CD4-positive, alpha-beta T cell (primary cell): ENCODE results near the gene VPS37D. TPM values are rescaled to one million over a fixed set of nuclear protein-coding genes. Genes with fewer than 3 reads are reported as not detected.
A peak's percentile ranks its signal among the peaks of the same experiment; 100 is the strongest.

Experiments used
- ATAC-seq: fragments of 200-7000 bp; cut with Tn5 transposase; one replicate; pipeline ENCODE4 v1.10.0; 2022; ENCODE audit warnings: mild to moderate bottlenecking; ENCODE audit not compliant: poor library complexity
- CTCF ChIA-PET: fragments of 350-600 bp; sonication (Branson Sonifier 250); formaldehyde crosslinking; loops from one replicate; lab custom pipeline; 2021; ENCODE audit warnings: antibody characterized with exemption, inconsistent platforms; lab: Charles Lee
- POLR2A ChIA-PET: fragments of 350-600 bp; sonication (Branson Sonifier 250); formaldehyde crosslinking; loops from one replicate; lab custom pipeline; 2021; ENCODE audit warnings: antibody characterized with exemption, inconsistent platforms; lab: Charles Lee
- DNase-seq, 14 experiments: peaks; one replicate each; pipeline ENCODE4 v3.0.0-alpha.2; 2013 to 2020; ENCODE audit warnings: mixed read lengths in 2 of 14
- H3K27ac ChIP-seq, 2 donors: one replicate each; pipeline versions ENCODE4 v1.5.1 to v1.7.0; 2013; ENCODE audit warnings: low read length in 2 of 2, low read depth in 1 of 2, mild to moderate bottlenecking in 1 of 2
- H3K27me3 ChIP-seq, 2 experiments: 1 replicate in 1 of 2; 2 replicates in 1 of 2; pipeline versions ENCODE4 v1.6.1 to v1.7.0; 2013; ENCODE audit warnings: low read length in 2 of 2, control low read depth in 1 of 2, mild to moderate bottlenecking in 1 of 2, moderate library complexity in 1 of 2; ENCODE audit not compliant: insufficient read depth in 2 of 2, control insufficient read depth in 1 of 2
- H3K36me3 ChIP-seq: one replicate; pipeline ENCODE4 v1.6.1; 2013; ENCODE audit warnings: low read length, control low read depth; ENCODE audit not compliant: insufficient read depth
- H3K4me1 ChIP-seq: one replicate; pipeline ENCODE4 v1.6.1; 2013; ENCODE audit warnings: low read length, control low read depth; ENCODE audit not compliant: insufficient read depth
- H3K4me3 ChIP-seq: one replicate; pipeline ENCODE4 v1.5.1; 2013; ENCODE audit warnings: mild to moderate bottlenecking, low read length, moderate library complexity
- H3K9me3 ChIP-seq, 2 experiments: 1 replicate in 1 of 2; 2 replicates in 1 of 2; pipeline versions ENCODE4 v1.6.1 to v1.7.0; 2013; ENCODE audit warnings: low read length in 2 of 2, mild to moderate bottlenecking in 2 of 2, control low read depth in 1 of 2, moderate library complexity in 1 of 2; ENCODE audit not compliant: control insufficient read depth in 1 of 2, insufficient read depth in 1 of 2
- H3K27ac Mint-ChIP-seq: one replicate; pipeline ENCODE4 v1.8.0; 2020; ENCODE audit warnings: mixed read lengths
- H3K27me3 Mint-ChIP-seq: one replicate; pipeline ENCODE4 v1.8.0; 2021; ENCODE audit warnings: mixed read lengths
- H3K36me3 Mint-ChIP-seq: one replicate; pipeline ENCODE4 v1.8.0; 2021; ENCODE audit warnings: low read depth, mixed read lengths
- H3K4me1 Mint-ChIP-seq: one replicate; pipeline ENCODE4 v1.8.0; 2021; ENCODE audit warnings: low read depth, mixed read lengths
- H3K4me3 Mint-ChIP-seq: one replicate; pipeline ENCODE4 v1.8.0; 2020; ENCODE audit warnings: mild to moderate bottlenecking, mixed read lengths
- H3K9me3 Mint-ChIP-seq: one replicate; pipeline ENCODE4 v1.8.0; 2020; ENCODE audit warnings: mixed read lengths
- CTCF ChIP-seq: fragments of 200-600 bp; IDR thresholded peaks from one replicate; pipeline ENCODE4 v1.8.0; 2022; ENCODE audit warnings: antibody characterized with exemption, mild to moderate bottlenecking
- intact Hi-C, 2 experiments: fragments of 100-400 bp; cut with DNase I in 1 of 2; cut with micrococcal nuclease in 1 of 2; formaldehyde crosslinking; loops; one replicate each; pipeline versions ENCODE4 v1.15.1 to v1.9.0; 2023 to 2025; cut with DNase I, micrococcal nuclease
- total RNA-seq, 174 experiments: library from RNA in 2 of 174; stranded (reverse) in 2 of 174; gene quantifications; one replicate each; pipeline ENCODE4 v1.2.3 and lab custom pipeline; 2021 to 2026

VPS37D gene
- total RNA-seq, 2 experiments from 2014 or later, result 0.81 to 0.96 TPM

DNA sequence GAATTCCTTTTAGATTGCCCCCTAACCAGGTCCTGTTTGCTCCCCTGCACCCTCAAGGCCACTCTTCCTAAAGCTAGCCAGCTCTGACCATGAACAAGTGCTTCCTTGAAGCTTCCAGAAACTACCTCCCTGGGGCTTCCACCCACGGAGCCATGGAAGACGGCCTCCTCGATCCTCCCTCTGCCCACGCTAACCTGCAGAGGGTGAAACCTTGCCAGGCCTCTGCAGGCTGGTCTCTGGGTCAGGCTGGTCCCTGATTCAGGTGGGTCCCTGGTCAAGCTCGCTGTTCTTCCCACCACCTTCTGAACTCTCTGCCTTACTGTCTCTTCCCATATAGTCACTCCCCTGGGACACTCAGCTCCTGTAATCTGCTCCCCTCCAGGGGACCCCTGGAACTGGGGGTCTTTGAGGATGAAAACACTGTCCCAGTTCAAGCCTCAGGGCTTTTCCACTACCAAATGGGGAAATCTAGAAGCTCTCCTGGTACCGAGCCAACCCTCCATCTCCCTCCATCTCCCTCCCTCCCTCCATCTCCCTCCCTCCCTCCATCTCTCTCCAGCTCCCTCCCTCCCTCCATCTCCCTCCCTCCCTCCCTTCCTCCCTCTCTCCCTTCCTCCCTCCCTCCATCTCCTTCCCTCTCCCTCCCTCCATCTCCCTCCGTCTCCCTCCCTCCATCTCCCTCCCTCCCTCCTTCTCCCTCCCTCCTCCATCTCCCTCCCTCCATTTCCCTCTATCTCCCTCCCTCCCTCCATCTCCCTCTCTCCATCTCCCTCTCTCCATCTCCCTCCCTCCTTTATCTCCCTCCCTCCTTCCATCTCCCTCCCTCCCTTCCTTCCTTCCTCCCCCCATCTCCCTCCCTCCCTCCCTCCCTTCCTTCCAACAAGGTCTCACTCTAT is 46.2 kb upstream of the VPS37D start:
- H3K36me3 Mint-ChIP-seq, result no peaks in the 10 kb centered on the region
- DNase-seq (no peak), ATAC-seq (no peak)
- peaks cover 0 to 13% of the 10 kb centered on the region in 2 experiments for H3K9me3 ChIP-seq
- no peak overlapping the region for H3K4me3 Mint-ChIP-seq
- no peak overlapping the region for H3K27ac ChIP-seq
- ChIA-PET POLR2A (no interaction called here), CTCF (interaction anchor here (1.3 kb wide), 1 partner anchor 14 kb away, joined by 5 read pairs; no protein-coding TSS in a partner anchor)
- H3K9me3 Mint-ChIP-seq, result no peaks in the 10 kb centered on the region
- intact Hi-C loops, result no loop called here
- TF ChIP-seq CTCF, result no peak
- H3K27ac Mint-ChIP-seq, result no peak overlapping the region
- H3K27me3 Mint-ChIP-seq, result peaks cover 48% of the 10 kb centered on the region
- H3K27me3 ChIP-seq, result peaks cover 32% of the 10 kb centered on the region in 2 experiments
- no peaks in the 10 kb centered on the region for H3K36me3 ChIP-seq
- H3K4me1 Mint-ChIP-seq, result peaks cover 13% of the 10 kb centered on the region
- H3K4me3 ChIP-seq, result no peak overlapping the region
- H3K4me1 ChIP-seq, result peaks cover 16% of the 10 kb centered on the region

DNA sequence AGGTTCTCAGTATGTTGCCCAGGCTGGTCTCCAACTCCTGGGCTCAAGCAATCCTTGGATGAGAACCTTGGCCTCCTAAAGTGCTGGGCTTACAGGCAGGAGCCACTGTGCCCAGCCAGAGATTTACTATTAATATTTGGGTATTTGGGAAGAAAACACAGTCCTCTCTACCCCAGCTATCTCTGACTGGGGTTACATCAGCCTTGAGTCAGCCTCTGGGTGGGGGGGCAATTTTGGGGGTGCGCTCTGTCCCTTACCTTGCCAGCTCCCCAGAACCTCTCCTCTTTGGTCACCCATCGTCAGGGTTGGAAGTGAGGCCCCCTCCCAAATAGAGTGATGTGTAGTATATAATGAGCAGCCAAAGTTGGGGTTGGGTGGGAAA is 45.1 kb upstream of the VPS37D start:
- ChIA-PET POLR2A (no interaction called here), CTCF (interaction anchor here (0.6 kb wide), 1 partner anchor 124 kb away, joined by 3 read pairs; no protein-coding TSS in a partner anchor)
- Histone ChIP-seq H3K27me3 (peaks cover 36 to 39% of the 10 kb centered on the region in 2 experiments), H3K4me1 (peaks cover 16% of the 10 kb centered on the region), H3K36me3 (no peaks in the 10 kb centered on the region), H3K27ac (no peak overlapping the region), H3K4me3 (no peak overlapping the region), H3K9me3 (peaks cover 0 to 13% of the 10 kb centered on the region in 2 experiments)
- intact Hi-C loops, result no loop called here
- Mint-ChIP-seq H3K9me3 (no peaks in the 10 kb centered on the region), H3K36me3 (no peaks in the 10 kb centered on the region), H3K4me3 (peak overlapping the region; percentile 34), H3K4me1 (peaks cover 13% of the 10 kb centered on the region), H3K27me3 (peaks cover 55% of the 10 kb centered on the region), H3K27ac (no peak overlapping the region)
- DNase-seq (no peak), ATAC-seq (no peak)
- TF ChIP-seq CTCF, result no peak

DNA sequence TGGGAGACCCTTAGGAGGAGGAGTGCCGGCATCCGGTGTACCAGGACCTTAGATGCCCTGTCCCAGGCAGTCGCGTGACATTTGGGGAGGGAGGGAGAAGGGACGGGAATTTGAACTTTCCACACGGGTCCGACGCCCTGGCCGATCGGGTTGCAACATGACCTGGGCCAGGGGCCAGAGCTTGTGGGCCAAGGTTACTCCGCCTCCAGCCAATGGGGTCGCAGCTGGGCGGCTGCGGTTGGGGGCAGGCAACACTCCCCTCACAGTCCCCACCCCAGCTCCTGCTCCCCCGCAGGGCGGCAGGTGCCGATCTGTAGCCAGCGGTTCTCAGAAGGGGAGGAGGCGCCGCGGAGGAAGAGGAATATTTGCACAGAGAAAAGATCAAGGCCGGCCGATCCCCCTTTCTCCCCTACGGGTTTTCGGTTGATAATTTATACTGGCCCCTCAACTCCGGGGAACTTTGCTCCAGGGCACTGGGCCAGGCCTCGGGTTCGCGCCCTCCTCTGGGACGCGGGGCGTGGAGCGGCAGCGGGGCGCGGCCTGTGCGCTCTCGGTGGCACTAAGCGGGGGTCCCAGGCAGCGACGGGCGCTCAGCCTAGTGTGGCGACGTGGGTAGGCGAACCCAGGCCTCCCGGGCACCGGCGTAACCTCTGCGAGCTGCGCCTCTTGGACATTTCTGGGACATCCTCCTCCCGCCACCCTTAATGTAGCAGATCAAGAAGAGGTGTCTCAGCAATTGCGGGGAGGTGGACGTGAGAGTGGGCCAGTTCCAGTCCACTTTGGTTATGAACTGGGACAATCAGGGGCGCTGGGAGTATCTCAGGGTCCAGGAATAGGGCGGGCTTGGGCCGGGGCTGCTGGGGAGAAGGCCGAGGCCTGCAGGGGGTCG is 44.5 kb upstream of the VPS37D start:
- H3K27me3 Mint-ChIP-seq, result peaks cover 61% of the 10 kb centered on the region
- no peak for DNase-seq
- no peak overlapping the region for H3K27ac Mint-ChIP-seq
- Histone ChIP-seq H3K4me1 (peaks cover 16% of the 10 kb centered on the region), H3K9me3 (peaks cover 0 to 13% of the 10 kb centered on the region in 2 experiments), H3K27ac (no peak overlapping the region), H3K36me3 (no peaks in the 10 kb centered on the region), H3K27me3 (peaks cover 42 to 45% of the 10 kb centered on the region in 2 experiments), H3K4me3 (no peak overlapping the region)
- H3K4me1 Mint-ChIP-seq, result peaks cover 13% of the 10 kb centered on the region
- CTCF ChIA-PET, result no interaction called here
- ATAC-seq, result peak; percentile 23
- intact Hi-C loops, result no loop called here
- H3K36me3 Mint-ChIP-seq, result no peaks in the 10 kb centered on the region
- H3K9me3 Mint-ChIP-seq, result no peaks in the 10 kb centered on the region
- POLR2A ChIA-PET, result no interaction called here
- no peak for TF ChIP-seq CTCF
- peak overlapping the region; percentile 72 for H3K4me3 Mint-ChIP-seq
